HepG2 (cell line): ENCODE measurements around the gene ZNF446. TPM values are rescaled to one million over a fixed set of nuclear protein-coding genes. Genes with fewer than 3 reads are reported as not detected.

Experiments
- CEBPG ChIP-seq: IDR thresholded peaks from 2 replicates; pipeline ENCODE4 v1.6.1; 2016
- DBP ChIP-seq: sonication (generic); formaldehyde crosslinking; IDR thresholded peaks from 2 replicates; pipeline ENCODE4 v1.4.0; 2020; ENCODE audit warnings: missing genetic modification reagents; ENCODE audit errors: not compliant biosample characterization
- FUBP1 ChIP-seq: sonication (generic); formaldehyde crosslinking; IDR thresholded peaks from 2 replicates; pipeline ENCODE4 v1.5.1; 2020; ENCODE audit warnings: missing genetic modification reagents, mild to moderate bottlenecking, borderline replicate concordance
- GMEB2 ChIP-seq: IDR thresholded peaks from 2 replicates; pipeline ENCODE4 v1.6.1; 2016; ENCODE audit warnings: missing biosample characterization, missing genetic modification reagents, low read depth
- HOXD1 ChIP-seq: sonication (generic); formaldehyde crosslinking; IDR thresholded peaks from 2 replicates; pipeline ENCODE4 v1.5.0; 2020; ENCODE audit warnings: missing genetic modification reagents
- MAF1 ChIP-seq: sonication (generic); formaldehyde crosslinking; IDR thresholded peaks from 2 replicates; pipeline ENCODE4 v1.5.0; 2020; ENCODE audit warnings: missing genetic modification reagents, borderline replicate concordance
- NFATC3 ChIP-seq: sonication (generic); formaldehyde crosslinking; IDR thresholded peaks from 2 replicates; pipeline ENCODE4 v1.5.1; 2020; ENCODE audit warnings: mild to moderate bottlenecking, missing genetic modification reagents
- ONECUT2 ChIP-seq: sonication (generic); formaldehyde crosslinking; IDR thresholded peaks from 2 replicates; pipeline ENCODE4 v1.4.0; 2020; ENCODE audit warnings: missing genetic modification reagents
- PITX1 ChIP-seq: sonication (generic); formaldehyde crosslinking; IDR thresholded peaks from 2 replicates; pipeline ENCODE4 v1.5.1; 2020; ENCODE audit warnings: mild to moderate bottlenecking, missing genetic modification reagents
- RAD21 ChIP-seq: fragments of 450-650 bp; formaldehyde crosslinking; IDR thresholded peaks from 2 replicates; pipeline ENCODE4 v1.5.0; 2020; ENCODE audit warnings: mild to moderate bottlenecking
- SAP130 ChIP-seq: IDR thresholded peaks from 2 replicates; pipeline ENCODE4 v1.6.1; 2016; ENCODE audit warnings: low read depth
- SNAPC5 ChIP-seq: sonication (generic); formaldehyde crosslinking; IDR thresholded peaks from 2 replicates; pipeline ENCODE4 v1.8.1; 2023; ENCODE audit warnings: mild to moderate bottlenecking, missing genetic modification reagents, borderline replicate concordance
- SRY ChIP-seq: sonication (generic); formaldehyde crosslinking; IDR thresholded peaks from 2 replicates; pipeline ENCODE4 v1.8.0; 2022; ENCODE audit warnings: mild to moderate bottlenecking, missing genetic modification reagents
- TCF7L2 ChIP-seq: IDR thresholded peaks from 2 replicates; pipeline ENCODE4 v1.6.1; 2011; ENCODE audit warnings: mild to moderate bottlenecking, low read depth, low read length, moderate library complexity
- ZBTB20 ChIP-seq: sonication (generic); formaldehyde crosslinking; IDR thresholded peaks from 2 replicates; pipeline ENCODE4 v1.8.1; 2023; ENCODE audit warnings: missing genetic modification reagents, low read depth, mild to moderate bottlenecking, borderline replicate concordance
- ZBTB7A ChIP-seq: sonication (generic); formaldehyde crosslinking; IDR thresholded peaks from 2 replicates; pipeline ENCODE4 v1.8.0; 2022; ENCODE audit warnings: mild to moderate bottlenecking, missing genetic modification reagents
- ZNF160 ChIP-seq: sonication (generic); formaldehyde crosslinking; IDR thresholded peaks from 2 replicates; pipeline ENCODE4 v1.8.0; 2022; ENCODE audit warnings: mild to moderate bottlenecking, inconsistent platforms, missing genetic modification reagents
- ZNF235 ChIP-seq: sonication (generic); formaldehyde crosslinking; IDR thresholded peaks from 2 replicates; pipeline ENCODE4 v1.8.1; 2023; ENCODE audit warnings: mild to moderate bottlenecking, missing genetic modification reagents, borderline replicate concordance
- ZNF335 ChIP-seq: sonication (generic); formaldehyde crosslinking; IDR thresholded peaks from 2 replicates; pipeline ENCODE4 v1.4.0; 2020; ENCODE audit warnings: missing genetic modification reagents
- ZNF703 ChIP-seq: sonication (generic); formaldehyde crosslinking; IDR thresholded peaks from 2 replicates; pipeline ENCODE4 v1.5.1; 2020; ENCODE audit warnings: missing genetic modification reagents, mild to moderate bottlenecking, moderate library complexity, borderline replicate concordance
- ZNF766 ChIP-seq: sonication (generic); formaldehyde crosslinking; IDR thresholded peaks from 2 replicates; pipeline ENCODE4 v1.5.0; 2020; ENCODE audit warnings: missing genetic modification reagents, borderline replicate concordance
- ZNF891 ChIP-seq: sonication (generic); formaldehyde crosslinking; IDR thresholded peaks from 2 replicates; pipeline ENCODE4 v1.5.0; 2020; ENCODE audit warnings: mild to moderate bottlenecking, missing genetic modification reagents
- ZSCAN5A ChIP-seq: sonication (generic); formaldehyde crosslinking; IDR thresholded peaks from 2 replicates; pipeline ENCODE4 v1.8.0; 2022; ENCODE audit warnings: mild to moderate bottlenecking, missing genetic modification reagents, borderline replicate concordance
- polyA plus RNA-seq, 8 experiments: library from polyadenylated mRNA; depleted of rRNA in 3 of 8; stranded (reverse) in 7 of 8; unstranded in 1 of 8; fragments of >200 nt; fragmentation: Illumina TruSeq in 4 of 8; extraction: Trizol in 4 of 8; gene quantifications; 2 replicates each; pipeline versions ENCODE4 v1.2.1 to v1.2.3, GENCODE V29; 2011 to 2016; ENCODE audit warnings: low read depth in 4 of 8, missing spikeins in 1 of 8, mixed read lengths in 1 of 8; ENCODE audit not compliant: insufficient read depth in 1 of 8
- total RNA-seq, 5 experiments: library from RNA; depleted of rRNA; stranded (reverse); fragments of >200 nt; fragmentation: Illumina TruSeq; extraction: Trizol; gene quantifications; 2 replicates each; pipeline ENCODE4 v1.2.3, GENCODE V29; 2016; ENCODE audit warnings: low read depth in 1 of 5

Gene ZNF446
- total and polyA plus RNA-seq, 2 of the 13 experiments (the other 11 are each of a cell fraction or from before 2014, with no cell fraction given), result 3.0 to 3.6 TPM

GRCh38 chr19:58519355-58520256 is 43.5 kb downstream of the ZNF446 start, which contains the start of gene ZBTB45 (continued):
- TF ChIP-seq ZNF766 (CRISPR knock-in tag), result 0 out of 2 replicates have a peak, but pooled peaks have one; percentile 33
- TF ChIP-seq MAF1 (CRISPR knock-in tag), result peak; percentile 93
- peak; percentile 90 for TF ChIP-seq HOXD1 (CRISPR knock-in tag)
- peak; percentile 92 for TF ChIP-seq ZNF335 (CRISPR knock-in tag)
- TF ChIP-seq ZNF160 (CRISPR knock-in tag), result peak; percentile 84; the same call in 1 of the 2 replicates
- TF ChIP-seq RAD21 (CRISPR knock-in tag), result peak; percentile 86
- peak; percentile 24; the same call in 1 of the 2 replicates for TF ChIP-seq ZNF235 (CRISPR knock-in tag)
- TF ChIP-seq CEBPG (CRISPR knock-in tag), result peak; percentile 65
- peak; percentile 37; the same call in 1 of the 2 replicates for TF ChIP-seq FUBP1 (CRISPR knock-in tag)
- TF ChIP-seq ZNF703 (CRISPR knock-in tag), result peak; percentile 95
- peak; percentile 97 for TF ChIP-seq SAP130 (CRISPR knock-in tag)
- TF ChIP-seq ZNF891 (CRISPR knock-in tag), result peak; percentile 97
- TF ChIP-seq DBP (CRISPR knock-in tag), result peak; percentile 80
- TF ChIP-seq ONECUT2 (CRISPR knock-in tag), result 0 out of 2 replicates have a peak, but pooled peaks have one; percentile 46
- TF ChIP-seq PITX1 (CRISPR knock-in tag), result peak; percentile 83
- peak; percentile 96; the same call in 1 of the 2 replicates for TF ChIP-seq NFATC3
- TF ChIP-seq ZBTB20 (CRISPR knock-in tag), result peak; percentile 91
- TF ChIP-seq TCF7L2, result no peak
- TF ChIP-seq SRY (CRISPR knock-in tag), result peak; percentile 94
- TF ChIP-seq SNAPC5 (CRISPR knock-in tag), result no peak
- peak; percentile 75; the same call in 1 of the 2 replicates for TF ChIP-seq ZSCAN5A (CRISPR knock-in tag)
- TF ChIP-seq ZBTB7A (CRISPR knock-in tag), result peak; percentile 97; the same call in 1 of the 2 replicates
- peak; percentile 86 for TF ChIP-seq GMEB2 (CRISPR knock-in tag)
